IMR-90 (cell line): Measurements from ENCODE around the gene CCL2. TPM values are rescaled to one million over a fixed set of nuclear protein-coding genes. Genes with fewer than 3 reads are reported as not detected.

ENCODE experiments used
- ATAC-seq: fragments of 200-7000 bp; cut with Tn5 transposase; 2 replicates; pipeline ENCODE4 v1.9.1; 2020; ENCODE audit warnings: low read depth, mild to moderate bottlenecking, moderate library complexity
- BruUV-seq: library from RNA; stranded (reverse); fragments of 400-500 nt; replicated peaks from 2 replicates; lab custom pipeline; 2021; lab: Mats Ljungman, UMichigan
- CTCF ChIA-PET: fragments of 300-600 bp; formaldehyde crosslinking; extraction: SDS; loops from one replicate; lab custom pipeline; 2021; ENCODE audit warnings: antibody characterized with exemption; lab: Yijun Ruan, JAX
- POLR2A ChIA-PET: fragments of 300-600 bp; sonication (Branson Sonifier 250); formaldehyde crosslinking; loops from one replicate; lab custom pipeline; 2022; ENCODE audit warnings: antibody characterized with exemption; ENCODE audit not compliant: unreplicated experiment; lab: Charles Lee
- DNase-seq: peaks from one replicate; pipeline ENCODE4 v3.0.0; 2013
- H2AFZ ChIP-seq: replicated peaks from 2 replicates; pipeline ENCODE3; 2013; ENCODE audit warnings: low read length, mild to moderate bottlenecking; ENCODE audit not compliant: poor library complexity
- H2AK5ac ChIP-seq: 2 replicates; pipeline ENCODE4 v1.6.1; 2013; ENCODE audit warnings: low read depth, low read length, inconsistent platforms
- H2AK9ac ChIP-seq: replicated peaks from 2 replicates; pipeline ENCODE3; 2013; ENCODE audit warnings: mild to moderate bottlenecking, low read depth, low read length, moderate library complexity; ENCODE audit not compliant: poor library complexity
- H2BK120ac ChIP-seq: 2 replicates; pipeline ENCODE4 v1.6.1; 2013; ENCODE audit warnings: low read depth, low read length, inconsistent platforms
- H2BK15ac ChIP-seq: 3 replicates; pipeline ENCODE4 v1.6.1; 2013; ENCODE audit warnings: low read depth, low read length, inconsistent platforms
- H2BK20ac ChIP-seq: 2 replicates; pipeline ENCODE4 v1.6.1; 2013; ENCODE audit warnings: low read depth, mild to moderate bottlenecking, inconsistent platforms, low read length, moderate library complexity
- H2BK5ac ChIP-seq: 2 replicates; pipeline ENCODE4 v1.6.1; 2013; ENCODE audit warnings: mild to moderate bottlenecking, low read depth, low read length, inconsistent platforms; ENCODE audit not compliant: poor library complexity, severe bottlenecking
- H3K14ac ChIP-seq: replicated peaks from 2 replicates; pipeline ENCODE4 v1.6.1; 2013; ENCODE audit warnings: low read depth, low read length, inconsistent platforms
- H3K18ac ChIP-seq: 2 replicates; pipeline ENCODE4 v1.6.1; 2013; ENCODE audit warnings: low read depth, low read length, control low read depth
- H3K23ac ChIP-seq: 2 replicates; pipeline ENCODE4 v1.6.1; 2013; ENCODE audit warnings: low read depth, low read length, inconsistent platforms
- H3K27ac ChIP-seq: 2 replicates; pipeline ENCODE4 v1.5.1; 2013; ENCODE audit warnings: mild to moderate bottlenecking, control low read depth, low read length; ENCODE audit not compliant: insufficient read depth
- H3K27me3 ChIP-seq: 2 replicates; pipeline ENCODE4 v1.6.1; 2013; ENCODE audit warnings: low read length; ENCODE audit not compliant: control insufficient read depth, insufficient read depth
- H3K36me3 ChIP-seq: 2 replicates; pipeline ENCODE4 v1.6.1; 2013; ENCODE audit warnings: low read length, mixed read lengths; ENCODE audit not compliant: control insufficient read depth, insufficient read depth
- H3K4ac ChIP-seq: 2 replicates; pipeline ENCODE4 v1.6.1; 2013; ENCODE audit warnings: low read depth, low read length, inconsistent platforms
- H3K4me1 ChIP-seq: 2 replicates; pipeline ENCODE4 v1.6.1; 2013; ENCODE audit warnings: low read length, mixed read lengths; ENCODE audit not compliant: control insufficient read depth, insufficient read depth
- H3K4me2 ChIP-seq: 2 replicates; pipeline ENCODE4 v1.6.1; 2013; ENCODE audit warnings: low read depth, mild to moderate bottlenecking, control low read depth, low read length, moderate library complexity
- H3K4me3 ChIP-seq: 2 replicates; pipeline ENCODE4 v1.5.1; 2013; ENCODE audit warnings: low read depth, mild to moderate bottlenecking, control low read depth, low read length, moderate library complexity; ENCODE audit not compliant: insufficient read depth
- H3K56ac ChIP-seq: 2 replicates; pipeline ENCODE4 v1.6.1; 2013; ENCODE audit warnings: low read length, inconsistent platforms; ENCODE audit not compliant: insufficient read depth; ENCODE audit errors: extremely low read depth
- H3K79me1 ChIP-seq, 2 experiments: 2 replicates each; pipeline ENCODE4 v1.6.1; 2013; ENCODE audit warnings: low read length in 2 of 2, inconsistent platforms in 1 of 2, low read depth in 1 of 2
- H3K9ac ChIP-seq: 2 replicates; pipeline ENCODE4 v1.6.1; 2013; ENCODE audit warnings: low read depth, low read length, control low read depth
- H3K9me1 ChIP-seq: 2 replicates; pipeline ENCODE4 v1.6.1; 2013; ENCODE audit warnings: low read length, inconsistent platforms; ENCODE audit not compliant: insufficient read depth
- H3K9me3 ChIP-seq: 2 replicates; pipeline ENCODE4 v1.6.1; 2013; ENCODE audit warnings: low read length; ENCODE audit not compliant: control insufficient read depth, insufficient read depth
- H4K20me1 ChIP-seq: 2 replicates; pipeline ENCODE4 v1.6.1; 2013; ENCODE audit warnings: low read length, inconsistent platforms; ENCODE audit not compliant: insufficient read depth
- H4K5ac ChIP-seq: 2 replicates; pipeline ENCODE4 v1.6.1; 2013; ENCODE audit warnings: mild to moderate bottlenecking, low read depth, low read length, control low read depth
- H4K8ac ChIP-seq, 2 experiments: 2 replicates each; pipeline ENCODE4 v1.6.1; 2013; ENCODE audit warnings: low read depth in 2 of 2, low read length in 2 of 2, control low read depth in 1 of 2, inconsistent platforms in 1 of 2
- H4K91ac ChIP-seq: 2 replicates; pipeline ENCODE4 v1.6.1; 2013; ENCODE audit warnings: low read depth, low read length, inconsistent platforms; ENCODE audit not compliant: insufficient read depth
- CEBPB ChIP-seq: IDR thresholded peaks from 2 replicates; pipeline ENCODE4 v1.6.1; 2012; ENCODE audit warnings: low read depth, low read length, improper control_type of control experiment
- CHD1 ChIP-seq: IDR thresholded peaks from 2 replicates; pipeline ENCODE4 v1.6.1; 2012; ENCODE audit warnings: low read depth, low read length, improper control_type of control experiment
- ELK1 ChIP-seq: fragments of 150-350 bp; IDR thresholded peaks from 2 replicates; pipeline ENCODE4 v1.6.1; 2016; ENCODE audit warnings: low read depth, mild to moderate bottlenecking, low read length, moderate library complexity, borderline replicate concordance
- FOS ChIP-seq: fragments of 150-350 bp; IDR thresholded peaks from 2 replicates; pipeline ENCODE4 v1.6.1; 2016; ENCODE audit warnings: low read depth, low read length
- MAFK ChIP-seq: IDR thresholded peaks from 2 replicates; pipeline ENCODE4 v1.6.1; 2012; ENCODE audit warnings: low read depth, low read length, improper control_type of control experiment
- MXI1 ChIP-seq: IDR thresholded peaks from 2 replicates; pipeline ENCODE4 v1.6.1; 2012; ENCODE audit warnings: low read depth, mild to moderate bottlenecking, low read length, moderate library complexity, borderline replicate concordance
- POLR2A ChIP-seq: IDR thresholded peaks from 2 replicates; pipeline ENCODE4 v1.6.1; 2012; ENCODE audit warnings: mild to moderate bottlenecking, low read depth, low read length
- RAD21 ChIP-seq: IDR thresholded peaks from 2 replicates; pipeline ENCODE4 v1.6.1; 2012; ENCODE audit warnings: low read length, improper control_type of control experiment
- RFX5 ChIP-seq: IDR thresholded peaks from 2 replicates; pipeline ENCODE4 v1.8.0; 2012; ENCODE audit warnings: low read depth, mild to moderate bottlenecking, low read length, moderate library complexity
- SMC3 ChIP-seq: fragments of 150-350 bp; IDR thresholded peaks from 2 replicates; pipeline ENCODE4 v1.6.1; 2016; ENCODE audit warnings: low read depth, mild to moderate bottlenecking, antibody characterized with exemption, low read length, moderate library complexity
- USF2 ChIP-seq: fragments of 150-350 bp; IDR thresholded peaks from 2 replicates; pipeline ENCODE4 v1.6.1; 2017; ENCODE audit warnings: mild to moderate bottlenecking, antibody characterized with exemption, low read length, low read depth
- WGBS, 2 experiments: methylation state at CpG; one replicate each; pipeline versions ENCODE4 v1.1.5 to v1.1.7; 2013; ENCODE audit warnings: missing lambda C conversion rate in 2 of 2; ENCODE audit not compliant: insufficient read length in 1 of 2; ENCODE audit errors: extremely low coverage in 2 of 2; 5-methylcytosine and 5-hydroxymethylcytosine counted together
- dilution Hi-C: fragments of 300-500 bp; cut with HindIII; formaldehyde crosslinking; loops from one replicate; pipeline ENCODE4 v1.14.3; 2018; ENCODE audit warnings: low sequenced_read_pairs; ENCODE audit not compliant: unreplicated experiment
- in situ Hi-C: fragments of 300-500 bp; cut with MboI; formaldehyde crosslinking; loops from 3 replicates; pipeline ENCODE4 v1.14.3; 2019; ENCODE audit warnings: low sequenced_read_pairs, inconsistent platforms, mixed read lengths
- intact Hi-C: fragments of 100-400 bp; cut with micrococcal nuclease; formaldehyde crosslinking; loops from 2 replicates; pipeline ENCODE4 v1.10.0; 2022
- polyA plus RNA-seq, 3 experiments: library from polyadenylated mRNA; depleted of rRNA; stranded (reverse); fragments of >200 nt; gene quantifications; 2 replicates each; pipeline ENCODE4 v1.2.3, GENCODE V29; 2012; ENCODE audit warnings: low replicate concordance in 1 of 3
- total RNA-seq: library from RNA; depleted of rRNA; stranded (reverse); fragments of >200 nt; gene quantifications from 2 replicates; pipeline ENCODE4 v1.2.3, GENCODE V29; 2012

CCL2 gene
- total and polyA plus RNA-seq, 2 of the 4 experiments (the other 2 are of a cell fraction): 103 to 206 TPM

GRCh38 chr17:34226011-34226743, 28.9 kb upstream of the CCL2 start:
- H3K9me3 ChIP-seq: peaks cover 2% of the 10 kb centered on the region; the same call in 1 of the 2 replicates
- H2AFZ ChIP-seq: no peak overlapping the region
- DNase-seq: peak; percentile 31
- no peak overlapping the region for H4K8ac ChIP-seq
- no peak overlapping the region for H4K91ac ChIP-seq
- no peak overlapping the region for H3K4me3 ChIP-seq
- no peaks in the 10 kb centered on the region for H4K20me1 ChIP-seq
- WGBS, 2 experiments: no CpG with 5 or more reads among the region's 3 CpGs
- intact Hi-C loops (no loop called here), in situ Hi-C loops (no loop called here), dilution Hi-C loops (no loop called here)
- TF ChIP-seq ELK1 (no peak), RAD21 (no peak), CHD1 (no peak), POLR2A (no peak), RFX5 (no peak), USF2 (no peak), FOS (no peak), MXI1 (no peak), CEBPB (no peak), SMC3 (no peak), MAFK (no peak)
- H2BK15ac ChIP-seq: no peak overlapping the region
- ChIA-PET POLR2A (no interaction called here), CTCF (no interaction called here)
- no peak overlapping the region for H2AK5ac ChIP-seq
- H3K18ac ChIP-seq: no peak overlapping the region
- no peaks in the 10 kb centered on the region for H3K4me1 ChIP-seq
- no peak for ATAC-seq
- H3K27ac ChIP-seq: no peak overlapping the region
- no peak overlapping the region for H2BK20ac ChIP-seq
- no peak overlapping the region for H3K9ac ChIP-seq
- H2BK5ac ChIP-seq: no peak overlapping the region
- H3K36me3 ChIP-seq: no peaks in the 10 kb centered on the region
- peaks cover 1% of the 10 kb centered on the region for H3K27me3 ChIP-seq
- no peak overlapping the region for H2BK120ac ChIP-seq
- no peak overlapping the region for H3K23ac ChIP-seq
- no peaks in the 10 kb centered on the region for H3K79me1 ChIP-seq
- no peak overlapping the region for H3K4me2 ChIP-seq
- H3K56ac ChIP-seq: no peak overlapping the region
- H3K4ac ChIP-seq: no peak overlapping the region
- no peak overlapping the region for H2AK9ac ChIP-seq
- H3K9me1 ChIP-seq: no peaks in the 10 kb centered on the region
- H3K14ac ChIP-seq: no peak overlapping the region
- no TSS peak for BruUV-seq
- H4K5ac ChIP-seq: no peak overlapping the region
